Measurements from ENCODE around the gene LAMA3.

- TF ChIP-seq CTCF (IDR thresholded peaks at IDR 0.05) (no peak), POLR2A (IDR thresholded peaks at IDR 0.05) (no peak)
Measured at GRCh38 chr18:23845988-23846630, 156.9 kb downstream of the LAMA3 start.

All from Peyer's patch (tissue), 4 donors.